Muscle of arm (tissue), 12 donors: ENCODE results near the gene HPCA. TPM values are rescaled to one million over a fixed set of nuclear protein-coding genes. Genes with fewer than 3 reads are reported as not detected.
"Not testable (repeated sequence)": the region's sequence is repeated elsewhere in the genome, so short reads cannot be mapped to it uniquely, and the experiment has no call there.

Experiments used
- DNase-seq: peaks from one replicate; pipeline ENCODE4 v3.0.0-alpha.2; 2013
- polyA plus RNA-seq, 12 donors: library from polyadenylated mRNA; unstranded; fragments of 120-200 nt; gene quantifications; one replicate each; pipeline ENCODE4 v1.2.1, GENCODE V29; 2013; ENCODE audit not compliant: insufficient read length in 12 of 12

The HPCA gene
- polyA plus RNA-seq, 12 donors = 0.22 to 1.4 (median 0.32) TPM; not detected in 3

GRCh38 chr1:32901823-32902534, 15.7 kb downstream of the HPCA start:
- DNase-seq = no peak

GRCh38 chr1:32902535-32902920, 16.2 kb downstream of the HPCA start:
- DNase-seq = no peak

GRCh38 chr1:32903991-32904785, 17.9 kb downstream of the HPCA start:
- DNase-seq = no peak

- DNase-seq = no peak
These were observed 18.5 kb downstream of the HPCA start for GRCh38 chr1:32904797-32905196.

GRCh38 chr1:32905588-32905987, 19.3 kb downstream of the HPCA start:
- DNase-seq = not testable (repeated sequence)

- DNase-seq = no peak
These were observed 20.4 kb downstream of the HPCA start for GRCh38 chr1:32906654-32907053.

GRCh38 chr1:32907435-32907834, 21.1 kb downstream of the HPCA start:
- DNase-seq = no peak

- no peak for DNase-seq
These were observed 24.0 kb downstream of the HPCA start for GRCh38 chr1:32910319-32910718.

GRCh38 chr1:32915766-32916706, 29.7 kb downstream of the HPCA start:
- no peak for DNase-seq

- DNase-seq = no peak
These were observed 31.2 kb downstream of the HPCA start for GRCh38 chr1:32917521-32917920.

GRCh38 chr1:32918179-32918578, 31.9 kb downstream of the HPCA start:
- no peak for DNase-seq

GRCh38 chr1:32919811-32920733, 33.8 kb downstream of the HPCA start:
- no peak for DNase-seq

- no peak for DNase-seq
These were observed 34.5 kb downstream of the HPCA start for GRCh38 chr1:32920833-32921232.

- no peak for DNase-seq
These were observed 38.6 kb downstream of the HPCA start for GRCh38 chr1:32924881-32925344.

- DNase-seq = no peak
These were observed 39.3 kb downstream of the HPCA start for GRCh38 chr1:32925403-32926162.

- no peak for DNase-seq
These were observed 40.3 kb downstream of the HPCA start for GRCh38 chr1:32926562-32926961.

- DNase-seq = no peak
These were observed 41.1 kb downstream of the HPCA start for GRCh38 chr1:32927441-32927840.

- DNase-seq = no peak
These were observed 42.0 kb downstream of the HPCA start for GRCh38 chr1:32928285-32928684.

- DNase-seq = no peak
These were observed 42.4 kb downstream of the HPCA start for GRCh38 chr1:32928715-32929114.

GRCh38 chr1:32929366-32929765, 43.1 kb downstream of the HPCA start:
- no peak for DNase-seq
